NCI-H748 (cell line): ENCODE data around the gene DUS1L.

ENCODE experiments used
- DNase-seq: peaks from one replicate; lab custom pipeline; 2025; ENCODE audit not compliant: unreplicated experiment; lab: John Stamatoyannopoulos, UW

The DUS1L gene

GRCh38 chr17:82088838-82089722, 23.5 kb upstream of the DUS1L start:
- DNase-seq, result no peak

GRCh38 chr17:82087961-82088837, 22.6 kb upstream of the DUS1L start:
- no peak for DNase-seq

- no peak for DNase-seq
These were observed 21.6 kb upstream of the DUS1L start for GRCh38 chr17:82086941-82087906.

GRCh38 chr17:82085931-82086764, 20.5 kb upstream of the DUS1L start:
- no peak for DNase-seq

GRCh38 chr17:82085031-82085861, 19.6 kb upstream of the DUS1L start:
- DNase-seq, result no peak

- no peak for DNase-seq
These were observed 18.9 kb upstream of the DUS1L start for GRCh38 chr17:82084373-82085030.

GRCh38 chr17:82083533-82084359, 18.1 kb upstream of the DUS1L start:
- DNase-seq, result no peak

GRCh38 chr17:82083009-82083408, 17.4 kb upstream of the DUS1L start:
- DNase-seq, result no peak

GRCh38 chr17:82082456-82082855, 16.9 kb upstream of the DUS1L start:
- DNase-seq, result no peak

GRCh38 chr17:82081966-82082365, 16.4 kb upstream of the DUS1L start:
- DNase-seq, result no peak

- DNase-seq, result no peak
These were observed 15.9 kb upstream of the DUS1L start for GRCh38 chr17:82081546-82081945.

GRCh38 chr17:82080789-82081464, 15.3 kb upstream of the DUS1L start:
- no peak for DNase-seq

- no peak for DNase-seq
These were observed 14.6 kb upstream of the DUS1L start for GRCh38 chr17:82080048-82080788.

GRCh38 chr17:82079001-82079677, 13.5 kb upstream of the DUS1L start:
- DNase-seq, result no peak

- DNase-seq, result no peak
These were observed 12.8 kb upstream of the DUS1L start for GRCh38 chr17:82078433-82078832.
